ENCODE measurements around the gene SCYL1. TPM values are rescaled to one million over a fixed set of nuclear protein-coding genes. Genes with fewer than 3 reads are reported as not detected.

The SCYL1 gene
- total and polyA plus RNA-seq, 2 experiments from 2014 or later, result 83.9 to 167 TPM

DNA sequence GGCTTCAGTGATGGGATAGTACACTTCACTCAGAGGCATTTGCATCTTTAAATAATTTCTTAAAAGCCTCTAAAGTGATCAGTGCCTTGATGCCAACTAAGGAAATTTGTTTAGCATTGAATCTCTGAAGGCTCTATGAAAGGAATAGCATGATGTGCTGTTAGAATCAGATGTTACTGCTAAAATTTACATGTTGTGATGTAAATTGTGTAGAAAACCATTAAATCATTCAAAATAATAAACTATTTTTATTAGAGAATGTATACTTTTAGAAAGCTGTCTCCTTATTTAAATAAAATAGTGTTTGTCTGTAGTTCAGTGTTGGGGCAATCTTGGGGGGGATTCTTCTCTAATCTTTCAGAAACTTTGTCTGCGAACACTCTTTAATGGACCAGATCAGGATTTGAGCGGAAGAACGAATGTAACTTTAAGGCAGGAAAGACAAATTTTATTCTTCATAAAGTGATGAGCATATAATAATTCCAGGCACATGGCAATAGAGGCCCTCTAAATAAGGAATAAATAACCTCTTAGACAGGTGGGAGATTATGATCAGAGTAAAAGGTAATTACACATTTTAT is 21.4 kb upstream of the SCYL1 start:
- Histone ChIP-seq H3K36me3 (replicated peaks; ENCODE audit: insufficient read depth, low read depth) (peaks cover 30% of the 10 kb centered on the region), H3K9me3 (ENCODE audit: low read depth) (no peaks in the 10 kb centered on the region), H3K79me2 (peaks cover 79% of the 10 kb centered on the region), H3K9me2 (replicated peaks; ENCODE audit: insufficient read depth) (no peaks in the 10 kb centered on the region), H4K20me1 (ENCODE audit: insufficient read depth, poor library complexity, severe bottlenecking) (peaks cover 80% of the 10 kb centered on the region), H3K27ac (peak overlapping the region; percentile 99), H3K4me2 (peak overlapping the region; percentile 87), H3K4me1 (ENCODE audit: insufficient read depth) (no peaks in the 10 kb centered on the region), H2AFZ (no peak overlapping the region), H3K27me3 (no peaks in the 10 kb centered on the region), H3K4me3 (peak overlapping the region; percentile 74)
- WGBS (ENCODE audit: low lambda C conversion rate, missing lambda C conversion rate), result 0% methylated on average over 3 of the region's 3 CpGs
- DNase-seq (ENCODE audit: low spot score), result no peak
- peak; percentile 31 for TF ChIP-seq EZH2phosphoT487 (IDR thresholded peaks at IDR 0.05; ENCODE audit: low read depth, severe bottlenecking, unreplicated experiment)
- TF ChIP-seq, protein P1, sequence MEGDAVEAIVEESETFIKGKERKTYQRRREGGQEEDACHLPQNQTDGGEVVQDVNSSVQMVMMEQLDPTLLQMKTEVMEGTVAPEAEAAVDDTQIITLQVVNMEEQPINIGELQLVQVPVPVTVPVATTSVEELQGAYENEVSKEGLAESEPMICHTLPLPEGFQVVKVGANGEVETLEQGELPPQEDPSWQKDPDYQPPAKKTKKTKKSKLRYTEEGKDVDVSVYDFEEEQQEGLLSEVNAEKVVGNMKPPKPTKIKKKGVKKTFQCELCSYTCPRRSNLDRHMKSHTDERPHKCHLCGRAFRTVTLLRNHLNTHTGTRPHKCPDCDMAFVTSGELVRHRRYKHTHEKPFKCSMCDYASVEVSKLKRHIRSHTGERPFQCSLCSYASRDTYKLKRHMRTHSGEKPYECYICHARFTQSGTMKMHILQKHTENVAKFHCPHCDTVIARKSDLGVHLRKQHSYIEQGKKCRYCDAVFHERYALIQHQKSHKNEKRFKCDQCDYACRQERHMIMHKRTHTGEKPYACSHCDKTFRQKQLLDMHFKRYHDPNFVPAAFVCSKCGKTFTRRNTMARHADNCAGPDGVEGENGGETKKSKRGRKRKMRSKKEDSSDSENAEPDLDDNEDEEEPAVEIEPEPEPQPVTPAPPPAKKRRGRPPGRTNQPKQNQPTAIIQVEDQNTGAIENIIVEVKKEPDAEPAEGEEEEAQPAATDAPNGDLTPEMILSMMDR (IDR thresholded peaks at IDR 0.05; ENCODE audit: poor library complexity), result no peak

GRCh38 chr11:65503949-65504673 is 20.8 kb upstream of the SCYL1 start:
- 5% methylated on average over 3 of the region's 3 CpGs for WGBS (ENCODE audit: low lambda C conversion rate, missing lambda C conversion rate)

DNA sequence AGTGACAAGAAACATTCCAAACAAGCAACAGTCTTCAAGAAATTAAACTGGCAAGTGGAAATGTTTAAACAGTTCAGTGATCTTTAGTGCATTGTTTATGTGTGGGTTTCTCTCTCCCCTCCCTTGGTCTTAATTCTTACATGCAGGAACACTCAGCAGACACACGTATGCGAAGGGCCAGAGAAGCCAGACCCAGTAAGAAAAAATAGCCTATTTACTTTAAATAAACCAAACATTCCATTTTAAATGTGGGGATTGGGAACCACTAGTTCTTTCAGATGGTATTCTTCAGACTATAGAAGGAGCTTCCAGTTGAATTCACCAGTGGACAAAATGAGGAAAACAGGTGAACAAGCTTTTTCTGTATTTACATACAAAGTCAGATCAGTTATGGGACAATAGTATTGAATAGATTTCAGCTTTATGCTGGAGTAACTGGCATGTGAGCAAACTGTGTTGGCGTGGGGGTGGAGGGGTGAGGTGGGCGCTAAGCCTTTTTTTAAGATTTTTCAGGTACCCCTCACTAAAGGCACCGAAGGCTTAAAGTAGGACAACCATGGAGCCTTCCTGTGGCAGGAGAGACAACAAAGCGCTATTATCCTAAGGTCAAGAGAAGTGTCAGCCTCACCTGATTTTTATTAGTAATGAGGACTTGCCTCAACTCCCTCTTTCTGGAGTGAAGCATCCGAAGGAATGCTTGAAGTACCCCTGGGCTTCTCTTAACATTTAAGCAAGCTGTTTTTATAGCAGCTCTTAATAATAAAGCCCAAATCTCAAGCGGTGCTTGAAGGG is 20.0 kb upstream of the SCYL1 start:
- peaks cover 30% of the 10 kb centered on the region for H3K36me3 ChIP-seq (replicated peaks; ENCODE audit: insufficient read depth, low read depth)
- WGBS (ENCODE audit: low lambda C conversion rate, missing lambda C conversion rate), result 12% methylated on average over 8 of the region's 8 CpGs

More at GRCh38 chr11:65503949-65504673, 20.8 kb upstream of the SCYL1 start:
- peaks cover 79% of the 10 kb centered on the region for H4K20me1 ChIP-seq (ENCODE audit: insufficient read depth, poor library complexity, severe bottlenecking)
- H2AFZ ChIP-seq, result no peak overlapping the region
- peak overlapping the region; percentile 74 for H3K4me3 ChIP-seq
- no peaks in the 10 kb centered on the region for H3K9me2 ChIP-seq (replicated peaks; ENCODE audit: insufficient read depth)
- H3K36me3 ChIP-seq (replicated peaks; ENCODE audit: insufficient read depth, low read depth), result peaks cover 30% of the 10 kb centered on the region
- no peaks in the 10 kb centered on the region for H3K9me3 ChIP-seq (ENCODE audit: low read depth)
- peak; percentile 61 for DNase-seq (ENCODE audit: low spot score)
- peaks cover 75% of the 10 kb centered on the region for H3K79me2 ChIP-seq
- no peaks in the 10 kb centered on the region for H3K27me3 ChIP-seq
- peak overlapping the region; percentile 87 for H3K4me2 ChIP-seq
- peak overlapping the region; percentile 99 for H3K27ac ChIP-seq
- H3K4me1 ChIP-seq (ENCODE audit: insufficient read depth), result no peaks in the 10 kb centered on the region
- TF ChIP-seq, protein P1 (IDR thresholded peaks at IDR 0.05; ENCODE audit: poor library complexity), result no peak
- no peak for TF ChIP-seq EZH2phosphoT487 (IDR thresholded peaks at IDR 0.05; ENCODE audit: low read depth, severe bottlenecking, unreplicated experiment)
- no peak for TF ChIP-seq EZH2 (IDR thresholded peaks at IDR 0.05; ENCODE audit: borderline replicate concordance)

More for the DNA sequence above, 20.0 kb upstream of the SCYL1 start:
- Histone ChIP-seq H3K4me3 (peak overlapping the region; percentile 74), H3K27me3 (no peaks in the 10 kb centered on the region), H3K4me1 (ENCODE audit: insufficient read depth) (no peaks in the 10 kb centered on the region), H3K9me3 (ENCODE audit: low read depth) (no peaks in the 10 kb centered on the region), H4K20me1 (ENCODE audit: insufficient read depth, poor library complexity, severe bottlenecking) (peaks cover 71% of the 10 kb centered on the region), H3K27ac (peak overlapping the region; percentile 99), H3K9me2 (replicated peaks; ENCODE audit: insufficient read depth) (no peaks in the 10 kb centered on the region), H3K79me2 (peaks cover 75% of the 10 kb centered on the region), H2AFZ (no peak overlapping the region), H3K4me2 (peak overlapping the region; percentile 87)
- no peak for DNase-seq (ENCODE audit: low spot score)
- TF ChIP-seq EZH2 (IDR thresholded peaks at IDR 0.05; ENCODE audit: borderline replicate concordance) (no peak), EZH2phosphoT487 (IDR thresholded peaks at IDR 0.05; ENCODE audit: low read depth, severe bottlenecking, unreplicated experiment) (peak; percentile 33)
- TF ChIP-seq, protein P1 (IDR thresholded peaks at IDR 0.05; ENCODE audit: poor library complexity), result no peak

All from hepatocyte (in vitro differentiated cells).